Epithelial cell of prostate (primary cell): ENCODE measurements around the gene SIGLEC8.
"Not testable (repeated sequence)": the region's sequence is repeated elsewhere in the genome, so short reads cannot be mapped to it uniquely, and the experiment has no call there.

Source experiments
- DNase-seq: peaks from one replicate; pipeline ENCODE4 v3.0.0-alpha.2; 2011; ENCODE audit warnings: low read depth, low spot score
- H3K27ac ChIP-seq: fragments of 450-650 bp; 2 replicates; pipeline ENCODE4 v1.5.1; 2017; ENCODE audit warnings: mild to moderate bottlenecking

Gene SIGLEC8

DNA sequence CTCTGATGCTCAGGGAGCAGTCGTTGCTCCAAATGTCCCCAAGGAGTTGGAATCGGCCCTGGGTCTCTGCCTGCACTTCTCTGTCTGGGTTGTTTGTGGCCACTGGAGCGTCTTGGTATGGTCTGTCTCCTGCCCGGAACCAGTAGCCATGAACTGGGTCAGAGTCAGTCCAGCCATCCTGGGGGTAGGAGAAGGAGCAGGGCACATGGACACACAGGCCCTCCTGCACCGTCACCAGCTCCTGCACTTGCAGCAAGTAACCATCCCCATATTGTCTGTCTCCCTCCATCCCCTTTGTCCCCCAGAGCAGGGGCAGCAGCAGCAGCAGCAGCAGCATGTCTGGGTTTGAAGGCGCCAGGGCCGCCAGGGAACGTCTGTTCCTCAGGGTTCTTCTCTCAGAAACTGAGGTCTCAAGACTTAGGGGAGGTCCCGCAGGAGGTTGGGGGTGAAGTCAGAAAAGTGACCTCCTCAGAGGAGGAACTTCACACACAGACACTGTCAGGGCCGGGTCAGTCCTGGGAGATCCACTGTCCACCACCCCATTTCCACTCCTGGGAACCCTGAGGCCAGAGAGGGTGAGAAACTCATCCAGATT is at the start of gene SIGLEC8:
SIGLEC8 (minus strand) TSS at position 404 of the 595 bp plus-strand sequence; CDS start at position 337, 67 bp downstream.
- DNase-seq: no peak
- no peak within 1 kb of the TSS for H3K27ac ChIP-seq

- no peak for DNase-seq
Observed at GRCh38 chr19:51507640-51508058, 49.4 kb upstream of the SIGLEC8 start.

GRCh38 chr19:51507192-51507591 is 48.9 kb upstream of the SIGLEC8 start:
- no peak for DNase-seq
- no peak overlapping the region for H3K27ac ChIP-seq

More at GRCh38 chr19:51507640-51508058, 49.4 kb upstream of the SIGLEC8 start:
- no peak overlapping the region for H3K27ac ChIP-seq

DNA sequence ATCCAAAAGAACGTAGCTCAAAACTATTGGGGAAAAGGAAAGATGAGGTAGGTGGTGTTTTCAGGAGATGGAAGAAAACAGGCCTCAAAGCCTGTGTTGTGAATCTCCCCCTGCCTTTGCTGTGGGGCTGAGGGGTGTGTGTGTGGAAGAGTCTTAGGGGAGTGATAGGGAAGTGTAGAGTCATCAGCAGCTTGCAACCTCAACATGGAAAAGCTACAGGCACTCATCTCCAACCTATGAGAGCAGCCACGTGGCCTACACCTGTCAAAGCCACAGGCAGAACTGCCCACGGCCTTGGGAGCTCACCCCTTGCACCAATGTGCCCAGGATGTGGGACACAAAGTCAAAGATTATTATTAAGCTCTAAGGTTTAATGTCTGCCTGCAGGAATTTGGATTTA is 47.6 kb upstream of the SIGLEC8 start:
- DNase-seq: no peak
- no peak overlapping the region for H3K27ac ChIP-seq

- DNase-seq: no peak
- no peak overlapping the region for H3K27ac ChIP-seq
Observed at GRCh38 chr19:51503896-51504295, 45.6 kb upstream of the SIGLEC8 start.

DNA sequence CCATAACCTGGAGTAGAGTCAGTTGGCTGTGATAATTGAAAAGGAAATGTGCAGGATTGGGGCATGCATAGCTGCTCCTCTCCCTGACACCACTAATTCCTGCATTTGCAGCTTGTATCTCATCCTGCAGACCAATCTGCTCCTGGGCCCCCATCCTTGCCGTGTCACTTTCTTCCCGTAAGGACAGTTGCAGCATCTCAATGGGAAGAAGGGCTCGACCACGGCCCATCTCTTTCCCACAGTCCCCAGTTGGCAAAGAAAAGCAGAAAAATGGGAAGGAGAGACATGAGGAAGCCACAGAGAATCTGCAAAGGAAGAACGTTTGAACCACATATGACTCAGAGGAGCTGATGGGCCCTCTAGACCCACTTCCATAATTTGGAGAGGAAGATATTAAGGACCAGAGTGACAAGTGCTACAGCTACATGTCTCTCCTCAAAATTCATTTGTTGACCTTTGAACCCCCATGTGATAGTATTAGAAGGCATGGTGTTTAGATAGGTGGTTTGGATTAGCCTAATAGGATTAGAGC is 45.1 kb upstream of the SIGLEC8 start:
- no peak for DNase-seq
- H3K27ac ChIP-seq: no peak overlapping the region

GRCh38 chr19:51501594-51502263 is 43.5 kb upstream of the SIGLEC8 start, which contains the start of gene SIGLEC12:
Gene SIGLEC12 (minus strand): TSS chr19:51501800. CDS start chr19:51501733, 67 bp downstream.
- no peak for DNase-seq
- no peak within 1 kb of the TSS for H3K27ac ChIP-seq

DNA sequence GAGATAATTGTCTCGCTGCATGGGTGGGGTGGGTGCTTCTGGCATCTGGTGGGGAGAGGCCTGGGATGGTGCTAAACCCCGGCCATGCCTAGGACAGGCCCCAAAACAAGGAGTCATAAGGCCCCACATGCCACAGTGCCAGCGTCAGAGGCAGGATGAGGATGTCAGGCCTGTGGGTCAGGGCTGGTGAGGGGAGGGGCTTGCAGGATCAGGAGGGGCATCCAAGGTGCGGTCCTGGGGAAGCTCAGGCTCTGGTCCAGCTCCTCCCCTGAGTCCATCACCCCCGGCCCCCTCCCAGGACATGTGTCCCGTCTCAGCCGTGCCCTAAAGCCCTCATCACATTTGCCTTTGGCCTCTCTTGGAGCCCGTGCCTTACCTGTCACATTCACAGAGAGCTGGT is 42.7 kb upstream of the SIGLEC8 start:
- DNase-seq, H3K27ac ChIP-seq: not testable (repeated sequence)

DNA sequence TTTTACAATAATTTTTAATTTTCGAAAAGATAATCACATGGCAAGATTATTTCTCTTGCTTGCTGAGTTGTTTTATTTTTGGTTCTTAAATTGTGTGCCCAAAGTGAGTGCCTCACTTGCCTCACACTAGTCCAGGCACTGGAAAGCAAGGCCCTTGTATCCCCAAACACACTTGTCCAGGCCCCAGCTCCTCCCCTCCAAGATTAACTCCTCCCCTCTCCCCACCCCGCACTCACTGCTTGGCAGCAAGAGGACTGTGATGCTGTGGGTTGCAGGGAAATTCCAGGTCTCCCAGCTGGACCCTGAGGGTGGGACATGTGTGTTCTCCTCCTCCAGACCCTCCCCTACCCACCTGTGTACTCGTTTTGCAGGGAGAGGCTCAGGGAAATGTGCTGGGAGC is 39.4 kb upstream of the SIGLEC8 start:
- DNase-seq: no peak
- H3K27ac ChIP-seq: no peak overlapping the region

DNA sequence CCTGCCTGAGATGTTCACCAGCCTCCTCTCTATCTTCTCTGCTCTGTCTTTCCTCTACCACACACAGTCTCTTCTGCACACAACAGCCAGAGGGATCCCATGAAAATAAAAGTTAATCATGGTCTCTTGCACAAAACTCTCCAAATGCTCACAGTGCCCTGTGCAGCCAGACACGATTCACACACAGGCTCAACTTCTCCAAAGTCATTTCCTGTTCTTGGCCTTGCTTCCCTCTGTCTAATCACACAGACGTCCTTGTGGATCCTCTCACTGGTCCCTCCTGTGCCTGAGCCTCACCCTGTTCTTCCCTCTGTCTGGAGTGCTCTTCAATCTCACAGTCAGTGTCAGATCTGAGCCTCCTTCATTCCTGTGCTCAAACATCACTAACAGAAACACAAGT is 35.5 kb upstream of the SIGLEC8 start:
- no peak for DNase-seq
- no peak overlapping the region for H3K27ac ChIP-seq

GRCh38 chr19:51491586-51491985 is 33.3 kb upstream of the SIGLEC8 start:
- no peak for DNase-seq

DNA sequence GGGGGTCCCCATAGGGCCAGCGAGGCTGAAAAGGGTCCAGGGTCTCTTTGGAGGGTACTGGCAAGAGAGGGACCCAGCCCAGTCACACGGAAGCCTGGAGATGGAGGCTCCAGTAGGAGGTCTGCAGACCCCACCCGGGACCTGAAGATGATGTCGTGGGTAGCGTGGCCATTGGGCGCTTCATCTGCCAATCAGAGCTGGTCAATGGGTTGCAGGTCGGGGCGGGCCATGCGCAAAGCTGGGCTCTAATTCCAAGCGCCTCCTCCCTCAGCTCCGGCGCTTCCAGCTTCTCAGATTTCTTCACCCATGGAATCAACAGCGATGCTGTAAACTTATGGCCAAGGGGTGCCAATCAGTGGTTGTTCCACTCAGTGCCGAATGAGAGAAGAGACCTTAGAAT is 32.4 kb upstream of the SIGLEC8 start:
- no peak for DNase-seq
- H3K27ac ChIP-seq: no peak overlapping the region

More at GRCh38 chr19:51491586-51491985, 33.3 kb upstream of the SIGLEC8 start:
- no peak overlapping the region for H3K27ac ChIP-seq

- no peak overlapping the region for H3K27ac ChIP-seq
Observed at GRCh38 chr19:51489113-51489512, 30.9 kb upstream of the SIGLEC8 start.

GRCh38 chr19:51488491-51488890 is 30.2 kb upstream of the SIGLEC8 start:
- DNase-seq: no peak

More at GRCh38 chr19:51489113-51489512, 30.9 kb upstream of the SIGLEC8 start:
- no peak for DNase-seq

GRCh38 chr19:51485960-51486660 is 27.9 kb upstream of the SIGLEC8 start:
- no peak overlapping the region for H3K27ac ChIP-seq
- no peak for DNase-seq

More at GRCh38 chr19:51488491-51488890, 30.2 kb upstream of the SIGLEC8 start:
- no peak overlapping the region for H3K27ac ChIP-seq

- no peak overlapping the region for H3K27ac ChIP-seq
- no peak for DNase-seq
Observed at GRCh38 chr19:51480590-51480989, 22.3 kb upstream of the SIGLEC8 start.

DNA sequence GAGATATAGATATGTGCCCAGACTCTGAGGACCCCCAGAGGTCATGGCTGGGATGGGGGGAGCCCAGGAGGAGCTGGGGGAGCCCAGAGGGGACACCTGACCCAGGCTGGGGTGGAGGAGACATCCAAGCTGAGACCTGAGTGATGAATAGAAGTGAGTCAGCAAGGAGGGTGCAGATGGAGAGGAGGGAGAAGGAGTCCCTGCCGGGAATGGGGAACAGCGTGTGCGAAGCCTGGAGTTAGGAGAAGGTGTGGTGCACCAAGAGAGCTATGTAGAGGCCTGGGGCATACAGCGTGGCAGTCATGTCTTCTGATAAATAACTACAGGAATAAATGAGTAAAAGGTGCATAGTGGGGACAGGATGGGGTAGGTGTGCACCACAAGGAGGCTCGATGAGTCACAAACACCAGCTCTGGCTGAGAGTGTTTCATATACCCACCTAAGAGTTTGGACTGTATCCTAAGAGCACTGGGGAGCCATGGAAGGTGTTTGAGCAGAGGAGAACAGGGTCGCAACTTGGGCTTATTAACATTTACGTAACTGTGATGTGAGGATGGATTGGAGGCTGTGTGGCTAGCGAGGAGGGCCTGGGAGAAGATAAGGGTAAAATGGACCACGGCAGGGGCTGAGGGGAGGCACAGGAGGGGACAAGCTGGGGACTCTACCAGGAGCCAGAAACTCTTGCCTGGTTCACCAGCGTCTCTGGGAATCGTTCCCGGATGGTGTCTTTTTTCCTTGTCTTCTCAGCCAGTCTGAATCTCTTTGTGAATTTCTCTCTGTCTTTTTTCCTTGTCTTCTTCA is 21.5 kb upstream of the SIGLEC8 start:
- H3K27ac ChIP-seq: no peak overlapping the region
- DNase-seq: no peak

DNA sequence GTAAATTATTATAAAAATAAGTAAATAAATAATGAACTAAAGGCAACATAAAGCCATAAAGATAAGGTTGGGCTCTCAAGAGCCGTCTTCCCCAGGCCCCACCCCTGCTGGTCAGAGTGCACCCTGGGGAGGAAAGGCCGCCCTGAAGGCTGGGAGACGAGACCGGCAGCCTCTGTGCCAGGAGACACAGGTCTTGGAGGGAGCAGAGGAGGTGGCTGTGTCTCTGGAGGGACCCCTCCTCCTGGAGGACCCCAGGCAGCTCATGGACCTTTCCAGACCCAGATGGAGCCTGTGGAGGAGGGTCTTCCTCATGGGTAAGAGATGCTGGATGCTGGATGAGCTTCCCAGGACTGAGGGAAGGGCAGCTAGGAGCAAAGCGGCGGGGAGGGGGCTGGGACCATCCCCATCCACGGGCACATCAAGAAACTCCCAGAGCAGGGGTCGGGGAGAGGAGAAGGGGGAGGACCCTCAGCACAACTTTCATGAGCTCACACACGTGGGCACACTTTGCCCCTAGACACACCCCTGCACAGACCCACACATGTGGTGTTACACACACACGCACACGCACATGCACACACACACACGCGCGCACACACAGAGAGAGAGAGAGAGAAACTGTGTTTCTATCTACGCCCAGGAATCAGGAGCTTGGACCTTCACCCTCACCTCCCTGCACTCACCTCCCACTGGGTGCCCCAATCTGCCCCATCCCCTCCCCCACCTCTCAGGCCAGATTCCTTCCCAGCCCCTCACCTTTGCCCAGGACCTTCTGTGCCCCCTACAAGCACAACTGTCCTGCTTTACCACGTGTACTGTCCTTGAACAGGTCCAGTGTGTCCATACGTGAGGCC is 20.4 kb upstream of the SIGLEC8 start, which contains the start of gene CEACAM18:
CEACAM18 (plus strand) TSS at position 159 of the 854 bp plus-strand sequence.
- H3K27ac ChIP-seq: no peak within 1 kb of the TSS
- DNase-seq: no peak

DNA sequence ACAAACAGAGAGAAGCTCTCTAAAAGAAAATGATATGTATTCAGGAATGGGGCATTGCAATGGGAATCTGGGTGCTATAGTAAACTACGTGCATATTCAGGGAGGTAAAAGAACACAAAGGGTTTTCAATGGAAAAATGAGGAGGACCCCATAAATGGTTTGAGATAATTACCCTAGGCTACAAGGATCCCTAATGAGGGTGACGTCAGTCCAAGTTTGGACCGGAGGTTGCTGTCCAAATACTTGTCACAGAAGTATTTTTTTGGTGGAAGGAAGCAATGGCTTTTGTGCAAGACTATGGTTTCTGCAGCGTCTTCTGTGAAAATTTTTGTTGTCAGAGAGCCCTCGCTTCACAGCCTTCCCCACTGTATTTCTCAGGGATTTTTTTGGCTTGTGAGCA is 19.1 kb upstream of the SIGLEC8 start:
- DNase-seq: no peak
- no peak overlapping the region for H3K27ac ChIP-seq
